Subcutaneous adipose tissue (tissue), 4 donors: ENCODE data around the gene LIG1. TPM values are rescaled to one million over a fixed set of nuclear protein-coding genes. Genes with fewer than 3 reads are reported as not detected.

Experiments
- total RNA-seq, 4 donors: library from RNA; depleted of rRNA; stranded (reverse); fragments of >200 nt; gene quantifications; one replicate each; pipeline ENCODE4 v1.1.0, GENCODE V29; 2016
- TF ChIP-seq, protein P1 (sequence below): fragments of 450-650 bp; IDR thresholded peaks from one replicate; pipeline ENCODE4 v1.5.1; 2016; ENCODE audit warnings: low read depth, mild to moderate bottlenecking, control low read depth, antibody characterized with exemption, moderate library complexity

The LIG1 gene
- 10 to 100 TPM in 1 of 4 donors, 1 to 10 TPM in 3; 2.3 to 22.0 (median 8.5) TPM for total RNA-seq

DNA sequence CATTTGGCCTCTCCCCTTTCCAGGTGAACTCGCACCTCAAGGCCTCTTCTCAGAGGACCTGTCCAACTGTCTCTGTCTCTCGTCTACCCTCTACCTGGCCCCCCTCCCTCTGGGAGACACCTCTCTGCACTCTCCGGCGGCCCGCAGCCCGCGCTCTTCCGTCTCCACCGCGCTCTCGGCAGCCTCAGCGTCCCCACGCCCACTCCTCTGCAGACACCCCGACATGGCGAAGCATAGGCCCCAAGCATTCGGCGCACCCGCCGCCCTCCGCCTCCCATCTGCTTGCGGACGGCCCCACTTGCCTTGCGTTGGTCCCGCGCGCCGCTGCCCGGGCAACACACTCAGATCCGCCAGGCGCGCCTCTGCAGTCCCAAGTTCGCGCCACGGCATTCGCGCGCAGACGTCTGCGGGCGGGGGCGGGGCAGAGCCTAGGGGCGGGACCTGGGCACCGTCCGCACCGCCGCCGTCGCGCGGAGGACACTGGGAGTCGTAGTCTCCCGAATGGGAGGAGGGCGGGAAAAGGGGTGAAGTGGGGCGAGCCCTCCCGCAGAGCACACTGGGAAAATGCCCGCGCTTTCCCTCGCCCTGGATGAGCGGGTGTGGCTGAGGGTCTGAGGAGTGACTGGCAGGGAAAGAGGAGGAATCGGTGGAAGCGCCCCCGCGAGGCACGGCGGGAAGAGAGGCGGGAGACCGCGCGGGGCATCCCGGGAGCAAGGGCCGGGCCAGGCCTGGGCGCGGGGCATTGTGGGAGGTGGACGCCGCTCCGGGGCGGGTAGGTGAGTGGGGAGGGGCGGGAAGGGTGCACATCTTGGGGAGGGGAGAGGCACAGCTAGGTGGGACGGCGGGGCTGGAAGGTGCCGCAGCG is at the start of gene LIG1, which contains the start of gene ZSWIM9:
Gene LIG1, minus strand, starts transcription at position 406 of the 865 bp plus-strand sequence. CDS start 4,778 bp downstream, outside the sequence.
Gene ZSWIM9, plus strand, starts transcription at position 742 of the 865 bp plus-strand sequence. CDS start 1,123 bp downstream, outside the sequence.
- TF ChIP-seq, protein P1, sequence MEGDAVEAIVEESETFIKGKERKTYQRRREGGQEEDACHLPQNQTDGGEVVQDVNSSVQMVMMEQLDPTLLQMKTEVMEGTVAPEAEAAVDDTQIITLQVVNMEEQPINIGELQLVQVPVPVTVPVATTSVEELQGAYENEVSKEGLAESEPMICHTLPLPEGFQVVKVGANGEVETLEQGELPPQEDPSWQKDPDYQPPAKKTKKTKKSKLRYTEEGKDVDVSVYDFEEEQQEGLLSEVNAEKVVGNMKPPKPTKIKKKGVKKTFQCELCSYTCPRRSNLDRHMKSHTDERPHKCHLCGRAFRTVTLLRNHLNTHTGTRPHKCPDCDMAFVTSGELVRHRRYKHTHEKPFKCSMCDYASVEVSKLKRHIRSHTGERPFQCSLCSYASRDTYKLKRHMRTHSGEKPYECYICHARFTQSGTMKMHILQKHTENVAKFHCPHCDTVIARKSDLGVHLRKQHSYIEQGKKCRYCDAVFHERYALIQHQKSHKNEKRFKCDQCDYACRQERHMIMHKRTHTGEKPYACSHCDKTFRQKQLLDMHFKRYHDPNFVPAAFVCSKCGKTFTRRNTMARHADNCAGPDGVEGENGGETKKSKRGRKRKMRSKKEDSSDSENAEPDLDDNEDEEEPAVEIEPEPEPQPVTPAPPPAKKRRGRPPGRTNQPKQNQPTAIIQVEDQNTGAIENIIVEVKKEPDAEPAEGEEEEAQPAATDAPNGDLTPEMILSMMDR: no peak

DNA sequence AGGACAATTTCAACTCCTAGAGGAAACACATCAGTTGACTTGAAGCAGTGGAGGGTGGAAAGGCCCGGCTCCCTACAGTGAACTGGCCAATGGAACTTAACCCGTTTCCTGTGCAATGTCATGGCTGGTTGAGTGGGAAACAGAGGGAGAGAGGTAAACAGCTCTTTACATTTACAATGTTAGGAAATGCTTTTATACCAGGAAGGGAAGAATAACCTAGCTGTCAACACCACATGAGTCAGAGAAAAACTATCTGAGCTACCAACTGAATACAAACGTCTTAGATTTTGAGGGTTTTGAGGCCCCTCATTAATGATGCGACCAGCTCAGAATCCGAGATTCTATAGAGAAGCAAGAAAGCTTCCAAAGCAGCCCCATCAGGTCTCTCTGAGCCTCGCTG is 48.9 kb upstream of the LIG1 start:
- TF ChIP-seq, protein P1: no peak

DNA sequence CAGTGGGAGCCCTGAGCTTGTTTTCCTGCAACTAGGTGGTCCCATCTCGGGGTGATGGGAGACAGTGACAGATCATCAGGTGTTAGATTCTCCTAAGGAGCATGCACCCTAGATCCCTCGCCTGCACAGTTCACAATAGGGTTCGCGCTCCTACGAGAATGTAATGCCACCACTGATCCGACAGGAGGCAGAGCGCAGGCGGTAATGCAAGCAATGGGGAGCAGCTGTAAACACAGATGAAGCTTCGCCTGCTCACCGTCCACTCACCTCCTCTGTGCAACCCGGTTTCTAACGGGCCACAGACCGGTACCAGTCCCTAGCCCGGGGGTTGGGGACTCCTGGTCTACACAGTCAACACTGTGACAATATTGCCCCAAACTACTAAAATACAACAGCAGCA is 46.8 kb upstream of the LIG1 start:
- TF ChIP-seq, protein P1: no peak

DNA sequence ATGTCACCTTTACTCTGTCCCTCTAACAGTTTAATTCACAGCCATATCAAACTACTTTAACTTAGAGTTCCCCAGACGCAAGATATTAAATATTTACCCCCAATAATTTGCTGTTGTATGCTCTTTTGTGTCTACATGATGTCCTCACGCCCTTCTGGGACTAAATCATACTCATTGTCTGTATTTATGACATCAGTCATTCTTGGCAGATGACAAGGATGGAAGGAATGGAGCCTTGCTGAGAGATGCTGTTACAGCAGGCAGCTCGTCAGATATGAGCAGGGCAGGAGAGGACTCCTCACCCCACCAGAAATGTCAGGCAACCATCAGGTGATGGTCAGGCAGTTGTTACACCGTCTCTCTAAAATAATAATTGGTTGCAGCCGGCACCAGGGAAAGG is 43.8 kb upstream of the LIG1 start:
- TF ChIP-seq, protein P1: no peak

GRCh38 chr19:48210005-48210404 is 39.9 kb upstream of the LIG1 start:
- TF ChIP-seq, protein P1: no peak

DNA sequence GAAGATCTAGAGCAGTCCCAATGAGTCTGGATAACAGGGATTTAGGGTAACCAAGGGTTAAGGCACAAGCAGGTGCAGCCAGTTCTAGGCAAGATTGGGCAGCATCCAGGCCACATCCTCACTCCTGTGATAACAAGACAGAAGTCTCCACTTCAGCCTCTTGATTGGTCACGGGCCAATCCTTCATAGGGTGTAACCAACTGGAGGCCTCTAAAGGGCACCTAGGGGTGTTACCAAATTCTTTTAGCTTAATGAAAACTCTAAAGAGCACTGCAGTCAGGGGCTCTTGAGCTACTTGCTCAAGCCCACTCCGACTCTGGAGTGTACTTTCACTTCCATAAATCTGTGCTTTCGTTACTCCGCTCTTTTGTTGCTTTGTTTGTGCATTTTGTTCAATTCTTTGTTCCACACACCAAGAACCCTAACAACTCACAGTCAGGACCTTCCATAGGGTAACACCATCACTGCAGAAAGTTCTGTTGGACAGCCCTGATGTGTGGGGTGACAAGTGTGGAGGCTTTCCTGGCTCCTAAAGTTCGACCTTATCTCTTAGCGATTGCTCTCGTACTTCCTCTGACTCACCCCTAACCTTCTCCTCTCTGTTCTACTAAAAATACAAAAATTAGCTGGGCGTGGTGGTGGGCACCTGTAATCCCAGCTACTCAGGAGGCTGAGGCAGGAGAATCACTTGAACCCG is 36.4 kb upstream of the LIG1 start:
- TF ChIP-seq, protein P1: no peak
